KOPT-K1 (cell line): ENCODE data around the gene DRGX.

Experiments used
- H3K27ac ChIP-seq: fragments of 200-600 bp; sonication (generic); 2 replicates; pipeline ENCODE4 v1.5.1; 2016; ENCODE audit warnings: antibody characterized with exemption, mild to moderate bottlenecking, low read depth, low read length; ENCODE audit not compliant: poor library complexity, severe bottlenecking
- H3K36me3 ChIP-seq: fragments of 200-600 bp; sonication (generic); 2 replicates; pipeline ENCODE4 v1.5.1; 2017; ENCODE audit warnings: antibody characterized with exemption, mild to moderate bottlenecking, low read length, moderate library complexity; ENCODE audit not compliant: insufficient read depth
- H3K9me3 ChIP-seq: fragments of 200-600 bp; sonication (generic); 2 replicates; pipeline ENCODE4 v1.5.1; 2017; ENCODE audit warnings: antibody characterized with exemption, low read length, mild to moderate bottlenecking; ENCODE audit not compliant: insufficient read depth, poor library complexity, severe bottlenecking

DRGX gene

GRCh38 chr10:49320191-49320590 is 75.7 kb downstream of the DRGX start:
- Histone ChIP-seq H3K9me3 (no peaks in the 10 kb centered on the region), H3K36me3 (no peaks in the 10 kb centered on the region), H3K27ac (no peak overlapping the region)

- Histone ChIP-seq H3K9me3 (no peaks in the 10 kb centered on the region), H3K36me3 (no peaks in the 10 kb centered on the region), H3K27ac (no peak overlapping the region)
Observed at GRCh38 chr10:49319206-49319605, 76.7 kb downstream of the DRGX start.

DNA sequence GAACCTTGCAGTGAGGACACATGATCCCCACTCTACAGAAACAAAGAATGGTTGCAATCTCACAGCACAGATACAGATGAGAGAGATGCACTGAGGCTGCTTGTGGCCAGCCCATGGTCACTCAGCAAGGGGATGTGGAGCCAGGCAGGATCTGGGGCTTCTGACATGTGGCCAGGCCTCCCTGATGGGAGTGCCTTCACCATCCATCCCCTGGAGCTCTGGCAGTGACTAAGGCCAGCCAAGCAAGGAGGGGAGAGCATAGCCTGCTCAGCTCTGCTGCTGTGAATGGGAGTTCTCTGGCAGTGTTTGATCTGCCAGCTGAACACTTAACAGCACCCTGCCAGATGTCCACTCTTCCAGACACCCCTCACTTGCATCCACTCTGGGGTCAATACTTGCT is 77.1 kb downstream of the DRGX start:
- no peaks in the 10 kb centered on the region for H3K36me3 ChIP-seq
- H3K9me3 ChIP-seq: no peaks in the 10 kb centered on the region
- H3K27ac ChIP-seq: no peak overlapping the region

DNA sequence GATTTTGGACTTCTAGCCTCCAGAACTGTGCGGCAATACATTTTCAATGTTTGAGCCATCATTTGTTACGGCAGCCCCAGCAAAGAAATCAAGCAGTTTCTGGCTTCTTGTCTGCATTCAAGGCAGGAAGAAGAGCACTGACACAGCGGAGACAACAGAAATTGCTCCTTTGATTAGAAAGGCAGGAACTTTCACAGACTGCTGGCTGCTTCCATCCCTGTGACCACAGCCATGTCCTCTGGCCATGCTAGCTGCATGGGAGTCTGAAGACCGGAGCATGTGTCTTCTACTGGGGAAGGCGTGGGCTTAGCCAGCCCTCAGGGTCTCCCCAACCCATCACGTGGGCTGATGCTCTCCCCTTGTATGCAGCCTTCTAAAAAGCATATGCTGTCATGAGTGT is 77.9 kb downstream of the DRGX start:
- Histone ChIP-seq H3K9me3 (no peaks in the 10 kb centered on the region), H3K36me3 (no peaks in the 10 kb centered on the region), H3K27ac (no peak overlapping the region)

GRCh38 chr10:49314806-49315205 is 81.1 kb downstream of the DRGX start:
- H3K36me3 ChIP-seq: no peaks in the 10 kb centered on the region
- H3K27ac ChIP-seq: no peak overlapping the region

More at GRCh38 chr10:49314806-49315205, 81.1 kb downstream of the DRGX start:
- H3K9me3 ChIP-seq: no peaks in the 10 kb centered on the region
